Vagina (tissue), 2 donors: ENCODE results near the gene CACNG1.

Experiments
- POLR2A ChIP-seq, 2 donors: fragments of 450-650 bp; IDR thresholded peaks; one replicate each; pipeline ENCODE4 v1.6.1; 2017; ENCODE audit warnings: antibody characterized with exemption in 2 of 2, mild to moderate bottlenecking in 2 of 2, moderate library complexity in 2 of 2
- TF ChIP-seq, protein P1 (sequence below), 3 experiments: fragments of 450-650 bp in 2 of 3; fragments of 200-600 bp in 1 of 3; sonication (generic) in 1 of 3; IDR thresholded peaks; one replicate each; pipeline ENCODE4 v1.5.1; 2017 to 2019; ENCODE audit warnings: antibody characterized with exemption in 3 of 3, mild to moderate bottlenecking in 2 of 3, moderate library complexity in 2 of 3

DNA sequence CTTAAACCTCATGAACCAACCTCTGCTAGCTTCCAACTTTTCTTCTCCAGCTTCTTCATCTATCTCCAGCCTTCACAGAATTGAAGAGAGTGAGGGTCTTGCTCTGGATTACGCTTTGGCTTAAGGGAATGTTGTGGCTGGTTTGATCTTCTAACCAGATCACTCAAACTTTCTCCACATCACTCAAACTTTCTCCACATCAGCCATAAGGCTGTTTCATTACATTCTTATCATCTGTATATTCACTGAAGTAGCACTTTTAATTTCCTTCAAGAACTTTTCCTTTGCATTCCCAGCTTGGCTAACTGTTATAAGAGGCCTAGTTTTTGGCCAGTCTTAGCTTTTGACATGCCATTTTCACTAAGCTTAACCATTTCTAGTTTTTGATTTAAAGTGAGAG, 52.3 kb downstream of the CACNG1 start:
- TF ChIP-seq POLR2A (IDR thresholded peaks at IDR 0.05) = no peak
- TF ChIP-seq, protein P1, sequence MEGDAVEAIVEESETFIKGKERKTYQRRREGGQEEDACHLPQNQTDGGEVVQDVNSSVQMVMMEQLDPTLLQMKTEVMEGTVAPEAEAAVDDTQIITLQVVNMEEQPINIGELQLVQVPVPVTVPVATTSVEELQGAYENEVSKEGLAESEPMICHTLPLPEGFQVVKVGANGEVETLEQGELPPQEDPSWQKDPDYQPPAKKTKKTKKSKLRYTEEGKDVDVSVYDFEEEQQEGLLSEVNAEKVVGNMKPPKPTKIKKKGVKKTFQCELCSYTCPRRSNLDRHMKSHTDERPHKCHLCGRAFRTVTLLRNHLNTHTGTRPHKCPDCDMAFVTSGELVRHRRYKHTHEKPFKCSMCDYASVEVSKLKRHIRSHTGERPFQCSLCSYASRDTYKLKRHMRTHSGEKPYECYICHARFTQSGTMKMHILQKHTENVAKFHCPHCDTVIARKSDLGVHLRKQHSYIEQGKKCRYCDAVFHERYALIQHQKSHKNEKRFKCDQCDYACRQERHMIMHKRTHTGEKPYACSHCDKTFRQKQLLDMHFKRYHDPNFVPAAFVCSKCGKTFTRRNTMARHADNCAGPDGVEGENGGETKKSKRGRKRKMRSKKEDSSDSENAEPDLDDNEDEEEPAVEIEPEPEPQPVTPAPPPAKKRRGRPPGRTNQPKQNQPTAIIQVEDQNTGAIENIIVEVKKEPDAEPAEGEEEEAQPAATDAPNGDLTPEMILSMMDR (IDR thresholded peaks at IDR 0.05) = no peak
